ENCODE measurements around the gene PPL.

Gene PPL

GRCh38 chr16:4840984-4841383 lies 96.0 kb downstream of the PPL start:
- no peaks in the 10 kb centered on the region for H3K27me3 Mint-ChIP-seq
- no peak for DNase-seq
- H3K9me3 Mint-ChIP-seq = no peaks in the 10 kb centered on the region
- H3K36me3 Mint-ChIP-seq (ENCODE audit: low read depth) = peaks cover 95% of the 10 kb centered on the region
- no peak overlapping the region for H3K4me3 Mint-ChIP-seq
- peaks cover 23% of the 10 kb centered on the region for H3K4me1 Mint-ChIP-seq (ENCODE audit: low read depth)
- H3K27ac Mint-ChIP-seq = peak overlapping the region; percentile 59

GRCh38 chr16:4839942-4840341 lies 97.0 kb downstream of the PPL start:
- Mint-ChIP-seq H3K36me3 (ENCODE audit: low read depth) (peaks cover 95% of the 10 kb centered on the region), H3K4me3 (no peak overlapping the region), H3K4me1 (ENCODE audit: low read depth) (peaks cover 16% of the 10 kb centered on the region), H3K27me3 (no peaks in the 10 kb centered on the region), H3K27ac (peak overlapping the region; percentile 44), H3K9me3 (no peaks in the 10 kb centered on the region)
- DNase-seq = no peak

DNA sequence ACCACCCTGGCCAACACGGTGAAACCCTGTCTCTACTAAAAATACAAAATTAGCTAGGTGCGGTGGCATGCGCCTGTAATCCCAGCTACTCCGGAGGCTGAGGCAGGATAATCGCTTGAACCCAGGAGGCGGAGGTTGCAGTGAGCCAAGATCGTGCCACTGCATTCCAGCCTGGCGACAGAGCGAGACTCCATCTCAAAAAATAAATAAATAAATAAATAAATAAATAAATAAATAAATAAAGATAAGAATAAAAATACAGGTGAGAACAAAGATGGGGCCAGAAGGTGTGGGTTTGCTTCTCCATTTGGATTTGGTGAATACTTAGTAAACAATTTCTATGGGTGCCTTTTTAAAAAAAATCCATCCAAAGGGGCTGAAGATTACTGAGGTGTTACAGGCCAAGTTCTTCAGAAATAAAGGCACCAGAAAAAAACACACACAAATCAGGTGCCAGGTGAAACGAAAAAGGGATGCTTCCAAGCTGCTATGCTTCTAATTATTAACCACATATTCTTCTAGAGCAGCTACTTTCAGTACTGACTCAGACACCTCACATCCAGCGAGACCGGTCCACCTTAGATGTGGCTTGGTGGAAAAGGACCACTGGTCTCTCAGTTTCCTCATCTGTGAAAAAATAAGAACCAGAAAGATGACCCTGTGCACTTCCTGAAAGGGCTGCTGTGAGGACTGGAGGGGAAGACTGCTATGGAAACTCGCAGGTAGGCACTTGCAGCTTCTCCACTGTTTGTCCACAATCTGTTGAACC lies 99.0 kb downstream of the PPL start:
- peaks cover 17% of the 10 kb centered on the region for H3K4me1 Mint-ChIP-seq (ENCODE audit: low read depth)
- DNase-seq = no peak
- H3K27ac Mint-ChIP-seq = peak overlapping the region; percentile 59
- H3K27me3 Mint-ChIP-seq = no peaks in the 10 kb centered on the region
- no peak overlapping the region for H3K4me3 Mint-ChIP-seq
- H3K36me3 Mint-ChIP-seq (ENCODE audit: low read depth) = peaks cover 97% of the 10 kb centered on the region
- no peaks in the 10 kb centered on the region for H3K9me3 Mint-ChIP-seq

DNA sequence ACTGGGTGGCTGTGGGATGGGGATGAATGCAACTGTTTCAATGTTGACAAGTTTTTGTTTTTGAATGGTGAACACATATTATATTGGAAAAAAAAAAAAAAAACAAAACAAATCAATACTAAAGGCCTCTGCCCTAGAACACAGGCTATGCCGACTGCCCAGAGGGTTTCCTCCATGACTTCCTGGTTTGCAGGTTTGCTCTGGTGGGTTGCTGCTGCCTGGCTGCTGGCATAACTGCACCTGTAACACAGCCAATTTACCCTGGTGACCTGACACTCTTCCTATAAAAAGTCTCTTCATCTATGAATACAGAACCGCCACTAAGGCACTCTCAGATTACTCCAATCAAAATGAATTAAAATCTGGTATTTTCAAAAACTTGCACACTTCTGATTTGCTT lies 100.2 kb downstream of the PPL start:
- H3K4me3 Mint-ChIP-seq = no peak overlapping the region

DNA sequence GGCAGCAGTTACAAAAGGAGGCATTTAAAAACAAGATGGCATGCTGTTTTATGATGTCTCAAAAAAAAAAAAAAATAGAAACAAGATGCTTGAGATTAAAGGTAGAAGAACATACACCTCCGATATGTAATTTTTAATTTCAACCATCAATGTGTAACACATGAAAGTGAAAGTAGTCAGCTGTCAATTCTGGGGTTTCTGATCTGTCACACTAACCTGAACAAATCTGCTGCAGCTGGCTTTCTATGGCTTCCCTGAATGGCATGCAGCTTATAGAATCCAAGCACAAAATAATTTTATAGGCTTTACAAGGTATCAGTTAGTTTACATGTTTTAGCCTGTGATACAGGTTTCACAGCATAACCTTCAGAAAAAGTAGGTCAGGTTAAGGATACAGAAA lies 103.4 kb downstream of the PPL start:
- H3K9me3 Mint-ChIP-seq = no peaks in the 10 kb centered on the region
- no peak for DNase-seq
- H3K27me3 Mint-ChIP-seq = no peaks in the 10 kb centered on the region
- H3K36me3 Mint-ChIP-seq (ENCODE audit: low read depth) = peaks cover 97% of the 10 kb centered on the region
- H3K4me1 Mint-ChIP-seq (ENCODE audit: low read depth) = peaks cover 15% of the 10 kb centered on the region
- no peak overlapping the region for H3K4me3 Mint-ChIP-seq
- no peak overlapping the region for H3K27ac Mint-ChIP-seq

More for the DNA sequence above, 100.2 kb downstream of the PPL start:
- no peaks in the 10 kb centered on the region for H3K27me3 Mint-ChIP-seq
- peaks cover 17% of the 10 kb centered on the region for H3K4me1 Mint-ChIP-seq (ENCODE audit: low read depth)
- no peaks in the 10 kb centered on the region for H3K9me3 Mint-ChIP-seq
- peak overlapping the region; percentile 13 for H3K27ac Mint-ChIP-seq
- H3K36me3 Mint-ChIP-seq (ENCODE audit: low read depth) = peaks cover 97% of the 10 kb centered on the region
- DNase-seq = no peak

DNA sequence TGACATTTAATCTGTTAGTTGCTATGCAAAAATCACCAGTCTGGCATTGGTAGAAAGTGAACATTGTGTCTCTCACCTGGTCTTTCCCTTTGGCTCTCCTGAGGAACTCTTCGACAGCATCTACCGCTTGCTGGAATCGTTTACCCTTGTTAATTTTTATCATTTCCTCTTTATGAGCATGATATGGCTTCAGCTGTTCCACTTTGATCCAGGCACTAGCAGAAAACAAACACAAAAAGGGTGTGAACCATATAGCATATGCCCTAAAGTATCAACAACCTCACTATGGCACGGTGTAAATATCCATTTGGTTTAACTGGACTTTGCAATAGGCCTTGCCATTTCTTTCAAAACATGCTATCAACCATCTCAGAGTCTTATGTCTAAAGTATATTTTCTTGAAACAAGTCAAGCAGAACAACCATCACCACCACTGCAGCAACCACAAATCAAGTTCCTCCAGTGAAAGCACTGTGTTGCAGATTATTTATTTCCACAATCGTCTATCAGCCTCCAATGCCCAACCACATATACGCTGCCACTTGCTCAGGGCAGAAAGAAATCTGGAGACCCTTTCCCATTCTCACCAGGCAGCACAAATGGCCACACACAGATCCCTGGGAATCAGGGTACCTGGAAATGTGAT lies 104.1 kb downstream of the PPL start:
- DNase-seq = no peak
- Mint-ChIP-seq H3K27me3 (no peaks in the 10 kb centered on the region), H3K4me3 (no peak overlapping the region), H3K36me3 (ENCODE audit: low read depth) (peaks cover 97% of the 10 kb centered on the region), H3K9me3 (no peaks in the 10 kb centered on the region), H3K4me1 (ENCODE audit: low read depth) (peaks cover 15% of the 10 kb centered on the region), H3K27ac (no peak overlapping the region)

Measured in activated T-cell treated with anti-CD3 and anti-CD28 coated beads, Interleukin-2, amount 50 U/mL, for 24 hours (primary cell).